HUDEP-2 (cell line): ENCODE results near the gene INSRR.

Source experiments
- DNase-seq, 76 experiments: peaks; one replicate each; lab custom pipeline; 2025; ENCODE audit not compliant: unreplicated experiment in 76 of 76; lab: John Stamatoyannopoulos, UW

Gene INSRR

GRCh38 chr1:156894711-156895454 lies 36.0 kb upstream of the INSRR start:
- peak in 73 of 76 experiments; percentile 16 to 90 (median 69) for DNase-seq

- DNase-seq: no peak
These were observed 35.1 kb upstream of the INSRR start for GRCh38 chr1:156894001-156894400.

- no peak for DNase-seq
These were observed 34.4 kb upstream of the INSRR start, which contains the start of gene PEAR1 for GRCh38 chr1:156893048-156893953. TSS of gene PEAR1 (plus strand) at chr1:156893718. CDS start at chr1:156903927, 10,209 bp downstream.

GRCh38 chr1:156892190-156893047 lies 33.5 kb upstream of the INSRR start:
- DNase-seq: peak in 74 of 76 experiments; percentile 18 to 94 (median 84)

GRCh38 chr1:156889802-156890580 lies 31.1 kb upstream of the INSRR start:
- DNase-seq: peak in 65 of 76 experiments; percentile 14 to 79 (median 59)

GRCh38 chr1:156887734-156888133 lies 28.8 kb upstream of the INSRR start:
- DNase-seq: no peak

- no peak for DNase-seq
These were observed 28.4 kb upstream of the INSRR start for GRCh38 chr1:156887317-156887716.

GRCh38 chr1:156886583-156887281 lies 27.8 kb upstream of the INSRR start:
- DNase-seq: no peak

- no peak for DNase-seq
These were observed 27.0 kb upstream of the INSRR start for GRCh38 chr1:156885880-156886355.

- no peak for DNase-seq
These were observed 26.4 kb upstream of the INSRR start for GRCh38 chr1:156885314-156885713.

GRCh38 chr1:156884560-156885184 lies 25.8 kb upstream of the INSRR start:
- no peak for DNase-seq

GRCh38 chr1:156883919-156884318 lies 25.0 kb upstream of the INSRR start:
- DNase-seq: no peak

GRCh38 chr1:156882543-156882942 lies 23.6 kb upstream of the INSRR start:
- peak in 23 of 76 experiments; percentile 10 to 58 (median 29) for DNase-seq

GRCh38 chr1:156881663-156882062 lies 22.7 kb upstream of the INSRR start:
- DNase-seq: no peak

- DNase-seq: no peak
These were observed 22.2 kb upstream of the INSRR start for GRCh38 chr1:156881101-156881500.

- DNase-seq: no peak
These were observed 21.6 kb upstream of the INSRR start for GRCh38 chr1:156880473-156880872.

- DNase-seq: no peak
These were observed 21.0 kb upstream of the INSRR start for GRCh38 chr1:156879876-156880275.

- DNase-seq: peak in 46 of 76 experiments; percentile 7 to 79 (median 40)
These were observed 18.7 kb upstream of the INSRR start for GRCh38 chr1:156877433-156878170.
